ENCODE data around the gene PHF23. TPM values are rescaled to one million over a fixed set of nuclear protein-coding genes. Genes with fewer than 3 reads are reported as not detected.

Gene PHF23
- total and polyA plus RNA-seq, 9 of the 15 experiments (the other 6 are each of a cell fraction or from before 2014, with no cell fraction given), result 7.4 to 87.5 (median 33.7) TPM

GRCh38 chr17:7252176-7253043, 13.2 kb upstream of the PHF23 start, which contains the start of gene ELP5 (continued):
- TF ChIP-seq, protein P1, sequence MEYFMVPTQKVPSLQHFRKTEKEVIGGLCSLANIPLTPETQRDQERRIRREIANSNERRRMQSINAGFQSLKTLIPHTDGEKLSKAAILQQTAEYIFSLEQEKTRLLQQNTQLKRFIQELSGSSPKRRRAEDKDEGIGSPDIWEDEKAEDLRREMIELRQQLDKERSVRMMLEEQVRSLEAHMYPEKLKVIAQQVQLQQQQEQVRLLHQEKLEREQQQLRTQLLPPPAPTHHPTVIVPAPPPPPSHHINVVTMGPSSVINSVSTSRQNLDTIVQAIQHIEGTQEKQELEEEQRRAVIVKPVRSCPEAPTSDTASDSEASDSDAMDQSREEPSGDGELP (CRISPR knock-in tag; IDR thresholded peaks at IDR 0.05; ENCODE audit: borderline replicate concordance), result peak; percentile 74
- peak in 1 of 2 experiments; percentile 69; a peak in 1 of 4 replicates for TF ChIP-seq KDM4B (IDR thresholded peaks at IDR 0.05; ENCODE audit: borderline replicate concordance in 2 of 2, low read depth in 1 of 2)
- peak; percentile 94 for TF ChIP-seq POLR2G (IDR thresholded peaks at IDR 0.05; ENCODE audit: low read depth, low read length)
- peak; percentile 71; the same call in 1 of the 2 replicates for TF ChIP-seq ATF2 (CRISPR knock-in tag; IDR thresholded peaks at IDR 0.05)
- no peak for TF ChIP-seq ZNF311 (CRISPR knock-in tag; IDR thresholded peaks at IDR 0.05)
- peak; percentile 50; the same call in 1 of the 2 replicates for TF ChIP-seq CXXC5 (CRISPR knock-in tag; IDR thresholded peaks at IDR 0.05)
- TF ChIP-seq SMAD1 (IDR thresholded peaks at IDR 0.05; ENCODE audit: low read depth, low read length, partially characterized antibody), result peak; percentile 44
- peak; percentile 51; the same call in 1 of the 2 replicates for TF ChIP-seq TRIM28 (IDR thresholded peaks at IDR 0.05)
- TF ChIP-seq E2F3 (CRISPR knock-in tag; IDR thresholded peaks at IDR 0.05), result 0 out of 2 replicates have a peak, but pooled peaks have one; percentile 46
- no peak for TF ChIP-seq ZNF696 (CRISPR knock-in tag; conservative IDR thresholded peaks at IDR 0.05)
- peak; percentile 62 for TF ChIP-seq TAF7 (tag; IDR thresholded peaks at IDR 0.05)
- TF ChIP-seq RBM15 (IDR thresholded peaks at IDR 0.05; ENCODE audit: insufficient read depth, low read length), result no peak
- TF ChIP-seq KDM5B (IDR thresholded peaks at IDR 0.05; ENCODE audit: insufficient replicate concordance, low read depth, low read length), result peak; percentile 87
- no peak for TF ChIP-seq MAFF (IDR thresholded peaks at IDR 0.05; ENCODE audit: low read length)
- no peak for TF ChIP-seq CBFA2T2 (conservative IDR thresholded peaks at IDR 0.05)
- TF ChIP-seq, protein P2, sequence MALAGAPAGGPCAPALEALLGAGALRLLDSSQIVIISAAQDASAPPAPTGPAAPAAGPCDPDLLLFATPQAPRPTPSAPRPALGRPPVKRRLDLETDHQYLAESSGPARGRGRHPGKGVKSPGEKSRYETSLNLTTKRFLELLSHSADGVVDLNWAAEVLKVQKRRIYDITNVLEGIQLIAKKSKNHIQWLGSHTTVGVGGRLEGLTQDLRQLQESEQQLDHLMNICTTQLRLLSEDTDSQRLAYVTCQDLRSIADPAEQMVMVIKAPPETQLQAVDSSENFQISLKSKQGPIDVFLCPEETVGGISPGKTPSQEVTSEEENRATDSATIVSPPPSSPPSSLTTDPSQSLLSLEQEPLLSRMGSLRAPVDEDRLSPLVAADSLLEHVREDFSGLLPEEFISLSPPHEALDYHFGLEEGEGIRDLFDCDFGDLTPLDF (CRISPR knock-in tag; IDR thresholded peaks at IDR 0.05), result no peak
- no peak for TF ChIP-seq ARID2 (IDR thresholded peaks at IDR 0.05)
- TF ChIP-seq BRD9 (IDR thresholded peaks at IDR 0.05; ENCODE audit: low read depth, partially characterized antibody), result peak; percentile 58
- peak; percentile 51; the same call in 1 of the 2 replicates for TF ChIP-seq MXI1 (IDR thresholded peaks at IDR 0.05; ENCODE audit: low read depth, low read length)
- TF ChIP-seq HDAC2 (IDR thresholded peaks at IDR 0.05), result peak; percentile 56
- TF ChIP-seq NBN (IDR thresholded peaks at IDR 0.05; ENCODE audit: low read depth), result peak; percentile 81; the same call in 1 of the 2 replicates
- peak; percentile 74 to 80 for TF ChIP-seq SIN3A (IDR thresholded peaks at IDR 0.05; ENCODE audit: borderline replicate concordance in 2 of 2, control insufficient read depth in 1 of 2, low read depth in 2 of 2, low read length in 2 of 2)
- TF ChIP-seq FOXK2 (conservative IDR thresholded peaks at IDR 0.05 in 1 of 2, IDR thresholded peaks at IDR 0.05 in 1 of 2; ENCODE audit: low read depth in 2 of 2), result peak; percentile 48 to 66; a peak in 2 of 4 replicates
- peak; percentile 86 for TF ChIP-seq TAF1 (IDR thresholded peaks at IDR 0.05; ENCODE audit: control insufficient read depth, extremely low read depth, insufficient read depth, low read length, severe bottlenecking)

All from K562 (cell line).